K562 (cell line): Measurements from ENCODE around the gene CASP6. TPM values are rescaled to one million over a fixed set of nuclear protein-coding genes. Genes with fewer than 3 reads are reported as not detected.
A peak's percentile ranks its signal among the peaks of the same experiment; 100 is the strongest.

Experiments
- ATAC-seq: fragments of 200-7000 bp; cut with Tn5 transposase; 3 replicates; pipeline ENCODE4 v1.9.1; 2020; ENCODE audit warnings: moderate library complexity
- BruUV-seq: library from RNA; stranded (reverse); fragments of 400-500 nt; replicated peaks from 2 replicates; lab custom pipeline; 2021; lab: Mats Ljungman, UMichigan
- CTCF ChIA-PET: fragments of 300-600 bp; formaldehyde crosslinking; extraction: SDS; loops from one replicate; lab custom pipeline; 2021; ENCODE audit warnings: low intra/inter-chr PET ratio; lab: Yijun Ruan, JAX
- POLR2A ChIA-PET: fragments of 300-600, 350-650 bp; sonication (Branson Sonifier 250); formaldehyde crosslinking; extraction: SDS; loops from one replicate; lab custom pipeline; 2021; ENCODE audit warnings: antibody characterized with exemption, inconsistent platforms; lab: Yijun Ruan, JAX
- DNase-seq, 4 experiments: peaks; one replicate each; pipeline versions ENCODE4 v3.0.0 to v3.0.0-alpha.2; 2011 to 2018; ENCODE audit warnings: low spot score in 3 of 4, mixed read lengths in 3 of 4; ENCODE audit errors: extremely low read depth in 1 of 4
- FAIRE-seq: peaks from 2 replicates; lab custom pipeline; 2011; peaks lifted over from hg19 to GRCh38; lab: Jason Lieb, UNC
- H2AFZ ChIP-seq: 2 replicates; pipeline ENCODE4 v1.6.0; 2011; ENCODE audit warnings: low read depth, low read length, control low read depth, inconsistent platforms
- H3K27ac ChIP-seq: fragments of 200-600 bp; 3 replicates; pipeline ENCODE4 v1.8.0; 2011; ENCODE audit warnings: low read depth, mild to moderate bottlenecking, control low read depth, inconsistent platforms, low read length, moderate library complexity, mixed read lengths; ENCODE audit errors: extremely low read depth
- H3K27me3 ChIP-seq, 2 experiments: fragments of 300-600 bp in 1 of 2; 2 replicates in 1 of 2; 3 replicates in 1 of 2; pipeline versions ENCODE4 v1.6.0 to v1.8.0; 2011; ENCODE audit warnings: inconsistent platforms in 2 of 2, low read length in 2 of 2, mild to moderate bottlenecking in 1 of 2, mixed read lengths in 1 of 2, moderate library complexity in 1 of 2; ENCODE audit not compliant: control insufficient read depth in 2 of 2, insufficient read depth in 2 of 2
- H3K36me3 ChIP-seq: fragments of 300-600 bp; 3 replicates; pipeline ENCODE4 v1.8.0; 2011; ENCODE audit warnings: mild to moderate bottlenecking, low read length, inconsistent platforms; ENCODE audit not compliant: control insufficient read depth, insufficient read depth
- H3K4me1 ChIP-seq, 2 experiments: fragments of 200-600 bp in 1 of 2; replicated peaks in 1 of 2; 2 replicates in 1 of 2; 3 replicates in 1 of 2; pipeline versions ENCODE4 v1.5.1 to v1.8.0; 2011; ENCODE audit warnings: inconsistent platforms in 2 of 2, low read length in 2 of 2, mild to moderate bottlenecking in 1 of 2, mixed read lengths in 1 of 2, moderate library complexity in 1 of 2; ENCODE audit not compliant: control insufficient read depth in 2 of 2, insufficient read depth in 2 of 2
- H3K4me2 ChIP-seq: 2 replicates; pipeline ENCODE4 v1.6.1; 2011; ENCODE audit warnings: low read length, control low read depth, inconsistent platforms, mixed read lengths; ENCODE audit not compliant: insufficient read depth
- H3K4me3 ChIP-seq: fragments of 200-600 bp; sonication (generic), shearing (Covaris generic); 2 replicates; pipeline ENCODE4 v1.5.1; 2016; ENCODE audit warnings: control low read depth, inconsistent platforms
- H3K79me2 ChIP-seq: fragments of 200-600 bp; 3 replicates; pipeline ENCODE4 v1.8.0; 2011; ENCODE audit warnings: low read length, inconsistent platforms; ENCODE audit not compliant: control insufficient read depth, insufficient read depth
- H3K9ac ChIP-seq, 2 experiments: 2 replicates each; pipeline versions ENCODE4 v1.6.0 to v1.6.1; 2011; ENCODE audit warnings: low read depth in 2 of 2, low read length in 2 of 2, control low read depth in 1 of 2, inconsistent platforms in 1 of 2, mild to moderate bottlenecking in 1 of 2, mixed read lengths in 1 of 2; ENCODE audit not compliant: insufficient read depth in 1 of 2
- H3K9me1 ChIP-seq: one replicate; pipeline ENCODE4 v1.6.0; 2011; ENCODE audit warnings: inconsistent platforms, mild to moderate bottlenecking, low read length, moderate library complexity; ENCODE audit not compliant: control insufficient read depth, insufficient read depth
- H3K9me3 ChIP-seq: replicated peaks from 2 replicates; pipeline ENCODE4 v1.5.1; 2011; ENCODE audit warnings: low read depth, low read length, inconsistent platforms; ENCODE audit not compliant: control insufficient read depth, insufficient read depth
- H4K20me1 ChIP-seq: replicated peaks from 2 replicates; pipeline ENCODE4 v1.6.1; 2011; ENCODE audit warnings: low read length, inconsistent platforms, mixed read lengths; ENCODE audit not compliant: control insufficient read depth, insufficient read depth
- BACH1 ChIP-seq: fragments of 200-800 bp; sonication (Bioruptor generic); IDR thresholded peaks from 2 replicates; pipeline ENCODE4 v1.6.1; 2016; ENCODE audit warnings: missing genetic modification characterization, missing compliant biosample characterization
- CBX3 ChIP-seq, 2 experiments: IDR thresholded peaks; 1 replicate in 1 of 2; 2 replicates in 1 of 2; pipeline ENCODE4 v1.6.1; 2012; ENCODE audit warnings: inconsistent platforms in 2 of 2, low read length in 2 of 2, borderline replicate concordance in 1 of 2, control low read depth in 1 of 2
- CSDE1 ChIP-seq, 2 experiments: fragments of 450-650 bp; IDR thresholded peaks; 2 replicates each; pipeline ENCODE4 v1.6.1; 2016; ENCODE audit warnings: mild to moderate bottlenecking in 1 of 2
- DMBX1 ChIP-seq: fragments of 250-450 bp; sonication (Bioruptor Pico); IDR thresholded peaks from 2 replicates; pipeline ENCODE4 v1.8.0; 2022; ENCODE audit warnings: inconsistent platforms, mild to moderate bottlenecking, moderate library complexity, borderline replicate concordance
- EP300 ChIP-seq: IDR thresholded peaks from 2 replicates; pipeline ENCODE4 v1.6.1; 2012; ENCODE audit warnings: low read length, improper control_type of control experiment
- HDAC8 ChIP-seq: fragments of 450-650 bp; IDR thresholded peaks from 2 replicates; pipeline ENCODE4 v1.6.1; 2016; ENCODE audit warnings: mild to moderate bottlenecking, missing genetic modification characterization, moderate library complexity, missing compliant biosample characterization
- MEIS2 ChIP-seq: fragments of 450-650 bp; IDR thresholded peaks from 2 replicates; pipeline ENCODE4 v1.6.1; 2014; ENCODE audit warnings: mild to moderate bottlenecking; ENCODE audit not compliant: partially characterized antibody
- MYC ChIP-seq, 2 experiments: fragments of 250-450 bp in 1 of 2; sonication (Bioruptor Pico) in 1 of 2; IDR thresholded peaks; 2 replicates each; pipeline versions ENCODE4 v1.5.1 to v1.6.1; 2012 to 2021; ENCODE audit warnings: low read depth in 2 of 2, borderline replicate concordance in 1 of 2, improper control_type of control experiment in 1 of 2, low read length in 1 of 2, mild to moderate bottlenecking in 1 of 2, moderate library complexity in 1 of 2
- PTTG1 ChIP-seq: fragments of 450-650 bp; IDR thresholded peaks from 2 replicates; pipeline ENCODE4 v1.6.1; 2016; ENCODE audit warnings: low read depth, mild to moderate bottlenecking, missing genetic modification characterization, missing compliant biosample characterization
- RCOR1 ChIP-seq, 2 experiments: IDR thresholded peaks; 2 replicates each; pipeline ENCODE4 v1.6.1; 2012; ENCODE audit warnings: low read depth in 2 of 2, low read length in 2 of 2, borderline replicate concordance in 1 of 2, improper control_type of control experiment in 1 of 2
- SMARCA4 ChIP-seq: fragments of 450-650 bp; IDR thresholded peaks from 2 replicates; pipeline ENCODE4 v1.6.1; 2016
- XRCC4 ChIP-seq: IDR thresholded peaks from one replicate; pipeline ENCODE4 v1.6.1; 2011; ENCODE audit not compliant: insufficient read depth, insufficient read length; ENCODE audit errors: extremely low read depth
- ZNF444 ChIP-seq: fragments of 250-450 bp; sonication (Bioruptor Pico); IDR thresholded peaks from 2 replicates; pipeline ENCODE4 v1.4.0; 2020; ENCODE audit warnings: mild to moderate bottlenecking, moderate library complexity
- ZNF644 ChIP-seq: fragments of 200-800 bp; sonication (Bioruptor generic); IDR thresholded peaks from 2 replicates; pipeline ENCODE4 v1.6.1; 2016; ENCODE audit warnings: low read depth, missing genetic modification characterization, missing compliant biosample characterization
- WGBS: fragments of 100-300 bp; shearing (Covaris generic); methylation state at CpG from one replicate; pipeline ENCODE4 v1.1.6; 2016; ENCODE audit warnings: low coverage, mixed read lengths; ENCODE audit not compliant: insufficient coverage; ENCODE audit errors: missing lambda C conversion rate; 5-methylcytosine and 5-hydroxymethylcytosine counted together
- in situ Hi-C: fragments of 300-500 bp; cut with MboI; formaldehyde crosslinking; loops from 4 replicates; pipeline ENCODE4 v1.15.0; 2018; ENCODE audit warnings: inconsistent platforms, mixed read lengths
- intact Hi-C: fragments of 100-400 bp; cut with micrococcal nuclease; formaldehyde crosslinking; loops from 2 replicates; pipeline ENCODE4 v1.14.2; 2022
- polyA plus RNA-seq, 8 experiments: library from polyadenylated mRNA; depleted of rRNA in 4 of 8; stranded (reverse) in 5 of 8; unstranded in 3 of 8; fragments of >200 nt; fragmentation: Nextera tagmentation in 2 of 8; fragmentation: Illumina TruSeq in 1 of 8; extraction: Ambion mirVana in 2 of 8; extraction: Trizol in 1 of 8; gene quantifications; 2 replicates each; pipeline versions ENCODE4 v1.2.1 to v1.2.3, GENCODE V29; 2011 to 2014; ENCODE audit warnings: inconsistent platforms in 1 of 8, missing spikeins in 1 of 8
- total RNA-seq, 7 experiments: library from RNA; depleted of rRNA in 6 of 7; stranded (reverse); fragments of >200 nt in 6 of 7; fragmentation: Illumina TruSeq in 2 of 7; extraction: Trizol in 2 of 7; gene quantifications; 2 replicates each; pipeline versions ENCODE4 v1.2.1 to v1.2.3, GENCODE V29; 2011 to 2021; ENCODE audit warnings: low replicate concordance in 1 of 7
- TF ChIP-seq, protein P1 (sequence below): fragments of 450-650 bp; IDR thresholded peaks from one replicate; pipeline ENCODE4 v1.6.1; 2018; ENCODE audit warnings: mild to moderate bottlenecking, moderate library complexity; ENCODE audit not compliant: partially characterized antibody
- TF ChIP-seq, protein P2 (sequence below): IDR thresholded peaks from 2 replicates; pipeline ENCODE4 v1.6.1; 2014; ENCODE audit warnings: antibody characterized with exemption
- TF ChIP-seq, protein P3 (sequence below): sonication (generic); formaldehyde crosslinking; IDR thresholded peaks from 2 replicates; pipeline ENCODE4 v1.8.1; 2022; ENCODE audit warnings: missing genetic modification reagents
- TF ChIP-seq, protein P4 (sequence below): fragments of 250-450 bp; sonication (Bioruptor Pico); IDR thresholded peaks from 2 replicates; pipeline ENCODE4 v1.8.0; 2021; ENCODE audit warnings: moderate library complexity, mild to moderate bottlenecking, inconsistent platforms

The CASP6 gene
- total and polyA plus RNA-seq, 9 of the 15 experiments (the other 6 are each of a cell fraction or from before 2014, with no cell fraction given) = 20.8 to 72.7 (median 39.1) TPM

DNA sequence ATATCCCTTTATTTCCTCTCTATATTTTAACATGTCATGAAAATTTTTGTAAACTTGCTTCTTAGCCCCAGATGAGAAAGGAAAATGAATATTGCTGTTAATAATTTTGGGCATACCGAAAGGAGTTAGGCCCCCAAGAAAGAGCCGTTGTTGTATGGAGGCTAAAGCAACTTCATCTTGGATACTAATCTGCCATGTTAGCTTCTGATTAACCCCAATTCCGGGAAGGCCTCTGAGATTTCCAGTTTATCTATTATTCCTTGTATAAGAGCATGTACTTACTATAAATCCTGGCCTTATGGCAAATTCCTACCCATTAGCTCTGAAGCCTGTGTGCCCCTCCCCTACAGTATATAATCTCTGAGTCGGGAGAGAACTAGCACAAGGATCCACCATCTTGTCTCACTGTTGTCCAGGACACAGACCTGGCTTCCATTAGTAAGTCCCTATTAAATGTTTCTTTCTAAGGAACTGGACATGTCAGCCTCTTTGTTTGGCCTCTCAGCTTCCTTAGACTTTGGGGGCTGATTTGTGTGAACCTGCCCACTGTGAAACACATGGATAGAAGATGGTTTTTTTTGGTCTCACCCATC lies 47.5 kb upstream of the CASP6 start:
- ChIA-PET POLR2A (interaction anchor here (1.3 kb wide), 2 partner anchors 14 kb away, joined by 3 to 5 read pairs; no protein-coding TSS in a partner anchor), CTCF (no interaction called here)
- H3K9me3 ChIP-seq = no peaks in the 10 kb centered on the region
- H3K9ac ChIP-seq = no peak overlapping the region
- in situ Hi-C loops = no loop called here
- 8% methylated on average over 4 of the region's 4 CpGs for WGBS
- ATAC-seq (peak; percentile 75), DNase-seq (no peak), FAIRE-seq (no peak)
- peak overlapping the region; percentile 45 for H3K4me2 ChIP-seq
- no peaks in the 10 kb centered on the region for H3K79me2 ChIP-seq
- intact Hi-C loops = no loop called here
- no peaks in the 10 kb centered on the region for H4K20me1 ChIP-seq
- no peaks in the 10 kb centered on the region for H3K9me1 ChIP-seq
- H3K27ac ChIP-seq = peak overlapping the region; percentile 30; the same call in 1 of the 3 replicates
- H2AFZ ChIP-seq = peak overlapping the region; percentile 91
- peaks cover 2 to 16% of the 10 kb centered on the region in 2 experiments; a peak in 3 of 5 replicates for H3K4me1 ChIP-seq
- no peak overlapping the region for H3K4me3 ChIP-seq
- BruUV-seq = no TSS peak
- no peaks in the 10 kb centered on the region for H3K36me3 ChIP-seq
- H3K27me3 ChIP-seq = no peaks in the 10 kb centered on the region
- TF ChIP-seq MYC (IDR thresholded peaks at IDR 0.05; ENCODE audit: low read depth, low read length) (0 out of 2 replicates have a peak, but pooled peaks have one; percentile 10), MYC (CRISPR knock-in tag; IDR thresholded peaks at IDR 0.05; ENCODE audit: borderline replicate concordance, low read depth) (no peak), HDAC8 (tag) (peak; percentile 87; the same call in 1 of the 2 replicates), EP300 (peak; percentile 54), RCOR1 (IDR thresholded peaks at IDR 0.05; ENCODE audit: borderline replicate concordance in 1 of 2, low read depth in 2 of 2, low read length in 2 of 2) (0 out of 4 replicates have a peak, but pooled peaks of 1 of the 2 experiments have one; percentile 49), CBX3 (IDR thresholded peaks at IDR 0.05; ENCODE audit: borderline replicate concordance in 1 of 2, low read length in 2 of 2) (no peak), DMBX1 (CRISPR knock-in tag) (peak; percentile 81), MEIS2 (no peak), CSDE1 (IDR thresholded peaks at IDR 0.05) (no peak), XRCC4 (no peak), SMARCA4 (0 out of 2 replicates have a peak, but pooled peaks have one; percentile 16), ZNF444 (CRISPR knock-in tag) (no peak), PTTG1 (peak; percentile 72), BACH1 (tag) (0 out of 2 replicates have a peak, but pooled peaks have one; percentile 64), ZNF644 (tag) (peak; percentile 77; the same call in 1 of the 2 replicates)
- TF ChIP-seq, protein P1, sequence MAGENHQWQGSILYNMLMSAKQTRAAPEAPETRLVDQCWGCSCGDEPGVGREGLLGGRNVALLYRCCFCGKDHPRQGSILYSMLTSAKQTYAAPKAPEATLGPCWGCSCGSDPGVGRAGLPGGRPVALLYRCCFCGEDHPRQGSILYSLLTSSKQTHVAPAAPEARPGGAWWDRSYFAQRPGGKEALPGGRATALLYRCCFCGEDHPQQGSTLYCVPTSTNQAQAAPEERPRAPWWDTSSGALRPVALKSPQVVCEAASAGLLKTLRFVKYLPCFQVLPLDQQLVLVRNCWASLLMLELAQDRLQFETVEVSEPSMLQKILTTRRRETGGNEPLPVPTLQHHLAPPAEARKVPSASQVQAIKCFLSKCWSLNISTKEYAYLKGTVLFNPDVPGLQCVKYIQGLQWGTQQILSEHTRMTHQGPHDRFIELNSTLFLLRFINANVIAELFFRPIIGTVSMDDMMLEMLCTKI = no peak
- TF ChIP-seq, protein P2, sequence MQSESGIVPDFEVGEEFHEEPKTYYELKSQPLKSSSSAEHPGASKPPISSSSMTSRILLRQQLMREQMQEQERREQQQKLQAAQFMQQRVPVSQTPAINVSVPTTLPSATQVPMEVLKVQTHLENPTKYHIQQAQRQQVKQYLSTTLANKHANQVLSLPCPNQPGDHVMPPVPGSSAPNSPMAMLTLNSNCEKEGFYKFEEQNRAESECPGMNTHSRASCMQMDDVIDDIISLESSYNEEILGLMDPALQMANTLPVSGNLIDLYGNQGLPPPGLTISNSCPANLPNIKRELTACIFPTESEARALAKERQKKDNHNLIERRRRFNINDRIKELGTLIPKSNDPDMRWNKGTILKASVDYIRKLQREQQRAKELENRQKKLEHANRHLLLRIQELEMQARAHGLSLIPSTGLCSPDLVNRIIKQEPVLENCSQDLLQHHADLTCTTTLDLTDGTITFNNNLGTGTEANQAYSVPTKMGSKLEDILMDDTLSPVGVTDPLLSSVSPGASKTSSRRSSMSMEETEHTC = no peak
- TF ChIP-seq, protein P3, sequence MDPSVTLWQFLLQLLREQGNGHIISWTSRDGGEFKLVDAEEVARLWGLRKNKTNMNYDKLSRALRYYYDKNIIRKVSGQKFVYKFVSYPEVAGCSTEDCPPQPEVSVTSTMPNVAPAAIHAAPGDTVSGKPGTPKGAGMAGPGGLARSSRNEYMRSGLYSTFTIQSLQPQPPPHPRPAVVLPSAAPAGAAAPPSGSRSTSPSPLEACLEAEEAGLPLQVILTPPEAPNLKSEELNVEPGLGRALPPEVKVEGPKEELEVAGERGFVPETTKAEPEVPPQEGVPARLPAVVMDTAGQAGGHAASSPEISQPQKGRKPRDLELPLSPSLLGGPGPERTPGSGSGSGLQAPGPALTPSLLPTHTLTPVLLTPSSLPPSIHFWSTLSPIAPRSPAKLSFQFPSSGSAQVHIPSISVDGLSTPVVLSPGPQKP (CRISPR knock-in tag) = no peak
- TF ChIP-seq, protein P4, sequence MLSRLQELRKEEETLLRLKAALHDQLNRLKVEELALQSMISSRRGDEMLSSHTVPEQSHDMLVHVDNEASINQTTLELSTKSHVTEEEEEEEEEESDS = no peak
